Astrocyte of the spinal cord (primary cell): ENCODE data around the gene HRH4.

Experiments used
- DNase-seq: peaks from one replicate; pipeline ENCODE4 v3.0.0; 2011; ENCODE audit warnings: low read depth, low spot score
- H3K4me3 ChIP-seq: 2 replicates; pipeline ENCODE4 v1.5.1; 2011; ENCODE audit warnings: low read depth, mild to moderate bottlenecking, low read length, moderate library complexity
- in situ Hi-C: cut with HindIII; loops from 2 replicates; pipeline ENCODE4 v1.10.0; 2017; ENCODE audit warnings: low sequenced_read_pairs
- TF ChIP-seq, protein P1 (sequence below): IDR thresholded peaks from 2 replicates; pipeline ENCODE4 v1.5.1; 2012; ENCODE audit warnings: low read depth, mild to moderate bottlenecking, low read length, inconsistent platforms

The HRH4 gene

DNA sequence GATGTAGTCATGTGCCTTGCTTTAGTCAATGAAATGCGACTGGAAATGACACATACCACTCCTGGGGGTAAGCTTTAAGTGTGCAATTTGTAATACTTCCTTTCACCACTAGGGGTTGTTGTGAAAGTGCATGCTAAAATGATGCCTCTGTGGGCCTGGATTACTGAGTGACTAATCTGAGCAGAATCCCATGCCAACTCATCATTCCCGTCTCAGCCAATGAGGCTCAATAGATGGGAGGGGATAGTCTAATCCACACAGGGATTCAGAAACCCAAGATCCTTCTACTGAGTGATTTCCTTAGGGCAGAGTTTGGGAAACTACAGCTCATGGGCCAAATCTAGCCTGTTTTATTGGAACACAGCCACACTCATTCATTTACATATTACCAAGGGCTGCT lies 54.0 kb downstream of the HRH4 start:
- in situ Hi-C loops = no loop called here
- peak; percentile 43 for DNase-seq
- TF ChIP-seq, protein P1, sequence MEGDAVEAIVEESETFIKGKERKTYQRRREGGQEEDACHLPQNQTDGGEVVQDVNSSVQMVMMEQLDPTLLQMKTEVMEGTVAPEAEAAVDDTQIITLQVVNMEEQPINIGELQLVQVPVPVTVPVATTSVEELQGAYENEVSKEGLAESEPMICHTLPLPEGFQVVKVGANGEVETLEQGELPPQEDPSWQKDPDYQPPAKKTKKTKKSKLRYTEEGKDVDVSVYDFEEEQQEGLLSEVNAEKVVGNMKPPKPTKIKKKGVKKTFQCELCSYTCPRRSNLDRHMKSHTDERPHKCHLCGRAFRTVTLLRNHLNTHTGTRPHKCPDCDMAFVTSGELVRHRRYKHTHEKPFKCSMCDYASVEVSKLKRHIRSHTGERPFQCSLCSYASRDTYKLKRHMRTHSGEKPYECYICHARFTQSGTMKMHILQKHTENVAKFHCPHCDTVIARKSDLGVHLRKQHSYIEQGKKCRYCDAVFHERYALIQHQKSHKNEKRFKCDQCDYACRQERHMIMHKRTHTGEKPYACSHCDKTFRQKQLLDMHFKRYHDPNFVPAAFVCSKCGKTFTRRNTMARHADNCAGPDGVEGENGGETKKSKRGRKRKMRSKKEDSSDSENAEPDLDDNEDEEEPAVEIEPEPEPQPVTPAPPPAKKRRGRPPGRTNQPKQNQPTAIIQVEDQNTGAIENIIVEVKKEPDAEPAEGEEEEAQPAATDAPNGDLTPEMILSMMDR = peak; percentile 41

DNA sequence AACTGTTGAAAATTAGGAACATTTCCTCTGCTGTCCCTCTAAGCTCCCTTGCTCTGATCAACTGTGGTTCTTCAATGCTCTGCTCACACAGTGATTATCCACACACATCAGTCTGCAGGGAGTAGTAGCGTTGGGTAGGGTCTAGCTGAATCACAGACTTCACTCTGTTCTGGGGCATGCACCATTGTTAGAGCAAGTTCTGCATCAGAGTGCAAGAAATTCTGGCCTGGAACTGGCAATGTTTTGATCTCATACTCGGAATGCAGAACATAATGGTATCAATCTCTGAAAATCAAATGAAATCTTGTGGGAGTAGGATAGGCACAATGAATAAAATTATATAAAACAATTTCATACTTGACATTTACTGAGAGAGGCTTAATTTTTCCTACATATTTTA lies 55.3 kb downstream of the HRH4 start:
- no peak overlapping the region for H3K4me3 ChIP-seq
- in situ Hi-C loops = no loop called here
- TF ChIP-seq, protein P1 = no peak
- DNase-seq = no peak

More for the DNA sequence above, 54.0 kb downstream of the HRH4 start:
- H3K4me3 ChIP-seq = no peak overlapping the region

DNA sequence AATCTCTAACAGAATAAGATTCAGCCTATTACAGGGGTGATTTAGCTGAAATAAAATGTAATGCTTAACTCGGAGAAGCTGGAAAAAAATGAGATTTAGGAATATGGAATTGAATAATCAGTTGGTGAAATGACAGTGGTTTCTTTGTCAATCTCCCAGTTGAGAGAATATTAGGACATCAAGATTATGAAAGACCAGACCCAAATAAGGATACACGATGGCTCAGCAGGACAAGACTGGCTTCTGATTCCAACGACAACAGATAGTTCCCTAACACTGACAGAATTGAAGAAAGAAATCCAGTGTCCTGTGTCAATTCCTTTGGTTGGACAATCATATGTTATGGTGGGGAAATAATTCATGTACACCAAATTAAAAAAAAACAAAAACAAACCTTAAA lies 55.8 kb downstream of the HRH4 start:
- DNase-seq = no peak
- no peak overlapping the region for H3K4me3 ChIP-seq
- TF ChIP-seq, protein P1 = no peak
- in situ Hi-C loops = no loop called here

DNA sequence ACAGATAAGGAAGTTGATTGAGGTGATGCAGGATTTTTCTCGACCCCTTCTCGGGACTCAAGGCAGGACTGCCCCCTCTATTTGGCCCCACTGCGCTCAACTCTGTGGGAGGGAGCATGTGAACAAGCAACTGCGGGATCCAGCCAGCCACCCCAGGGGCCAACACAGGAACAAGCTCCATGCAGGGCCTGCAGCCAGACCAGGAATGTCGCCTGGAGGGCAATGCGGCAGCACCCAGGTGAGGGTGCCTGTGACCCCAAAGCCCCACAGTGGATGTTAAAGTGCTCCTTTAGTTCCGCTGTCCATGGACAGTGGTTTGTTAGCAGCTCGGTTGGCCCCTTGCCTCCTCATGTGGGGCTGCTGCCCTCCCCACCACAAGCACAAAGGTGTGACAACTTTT lies 57.1 kb downstream of the HRH4 start:
- in situ Hi-C loops = no loop called here
- no peak for DNase-seq
- TF ChIP-seq, protein P1 = no peak
- H3K4me3 ChIP-seq = no peak overlapping the region

DNA sequence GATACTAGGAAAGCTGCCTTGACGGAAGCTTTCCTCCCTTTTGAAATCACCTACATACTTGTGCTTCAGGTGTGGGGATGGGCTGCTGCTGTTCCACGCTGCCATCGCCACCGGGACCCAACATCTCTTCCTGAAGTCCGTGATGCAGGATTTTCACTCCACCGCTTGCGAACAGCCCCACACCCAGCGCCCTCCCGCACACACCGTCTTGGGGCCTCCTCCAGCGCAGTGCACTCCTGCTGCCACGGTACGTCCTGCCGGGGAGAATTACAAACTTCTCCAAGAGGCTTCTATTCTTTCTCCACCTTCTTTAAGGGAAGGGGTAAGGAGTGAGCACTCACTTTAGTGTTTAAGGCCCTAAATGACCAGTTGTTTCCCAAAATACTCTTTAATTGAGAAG lies 58.2 kb downstream of the HRH4 start:
- TF ChIP-seq, protein P1 = no peak
- no peak overlapping the region for H3K4me3 ChIP-seq
- in situ Hi-C loops = no loop called here
- DNase-seq = no peak
